ENCODE results near the gene WFDC1. TPM values are rescaled to one million over a fixed set of nuclear protein-coding genes. Genes with fewer than 3 reads are reported as not detected.

The WFDC1 gene
- total and polyA plus RNA-seq, 2 of the 4 experiments (the other 2 are of a cell fraction): 4.7 to 6.8 TPM

GRCh38 chr16:84292011-84292410 is 2.7 kb upstream of the WFDC1 start:
- no peak overlapping the region for H3K9ac ChIP-seq (ENCODE audit: low read depth, low read length)
- no peak overlapping the region; the same call in 1 of the 2 replicates for H3K14ac ChIP-seq (replicated peaks; ENCODE audit: low read depth, low read length)
- in situ Hi-C loops (cut with MboI; ENCODE audit: low sequenced_read_pairs) (loop anchor here (25.0 kb wide), 2 partner anchors 345 to 420 kb away; partner anchors contain the start of gene KLHL36), dilution Hi-C loops (cut with HindIII; ENCODE audit: low sequenced_read_pairs, unreplicated experiment) (no loop called here), intact Hi-C loops (cut with micrococcal nuclease) (loop anchor here (10.0 kb wide), 1 partner anchor 323 kb away; the partner anchor contains the start of gene COTL1)
- peaks cover 8 to 16% of the 10 kb centered on the region in 2 experiments; a peak in 3 of 4 replicates for H3K79me1 ChIP-seq (ENCODE audit: low read depth in 1 of 2, low read length in 2 of 2)
- H3K56ac ChIP-seq (ENCODE audit: extremely low read depth, insufficient read depth, low read length): no peak overlapping the region
- H3K4me3 ChIP-seq (ENCODE audit: insufficient read depth, low read depth, low read length): no peak overlapping the region
- no peaks in the 10 kb centered on the region for H3K27me3 ChIP-seq (ENCODE audit: control insufficient read depth, insufficient read depth, low read length)
- peaks cover 4% of the 10 kb centered on the region for H3K9me3 ChIP-seq (ENCODE audit: control insufficient read depth, insufficient read depth, low read length)
- BruUV-seq (replicated peaks): no TSS peak
- H2BK5ac ChIP-seq (ENCODE audit: low read depth, low read length, poor library complexity, severe bottlenecking): no peak overlapping the region
- no peak overlapping the region for H2AK9ac ChIP-seq (replicated peaks; ENCODE audit: low read depth, low read length, poor library complexity)
- H4K91ac ChIP-seq (ENCODE audit: insufficient read depth, low read depth, low read length): peak overlapping the region; percentile 58
- no peak overlapping the region for H3K4me2 ChIP-seq (ENCODE audit: low read depth, low read length)
- no peak overlapping the region for H4K5ac ChIP-seq (ENCODE audit: low read depth, low read length)
- peak overlapping the region; percentile 41 for H2AFZ ChIP-seq (replicated peaks; ENCODE audit: low read length, poor library complexity)
- peaks cover 31% of the 10 kb centered on the region for H3K4me1 ChIP-seq (ENCODE audit: control insufficient read depth, insufficient read depth, low read length)
- DNase-seq: no peak
- TF ChIP-seq POLR2A (IDR thresholded peaks at IDR 0.05; ENCODE audit: low read depth, low read length) (no peak), CTCF (conservative IDR thresholded peaks at IDR 0.05; ENCODE audit: low read depth, low read length) (no peak), RCOR1 (IDR thresholded peaks at IDR 0.05; ENCODE audit: insufficient replicate concordance, low read length) (no peak), MXI1 (IDR thresholded peaks at IDR 0.05; ENCODE audit: borderline replicate concordance, low read depth, low read length) (no peak), MAFK (IDR thresholded peaks at IDR 0.05; ENCODE audit: low read depth, low read length) (no peak), ELK1 (IDR thresholded peaks at IDR 0.05; ENCODE audit: borderline replicate concordance, low read depth, low read length) (no peak), SMC3 (IDR thresholded peaks at IDR 0.05; ENCODE audit: low read depth, low read length) (no peak), CHD1 (IDR thresholded peaks at IDR 0.05; ENCODE audit: low read depth, low read length) (no peak), FOS (IDR thresholded peaks at IDR 0.05; ENCODE audit: low read depth, low read length) (no peak), USF2 (IDR thresholded peaks at IDR 0.05; ENCODE audit: low read depth, low read length) (no peak)
- POLR2A ChIA-PET (ENCODE audit: unreplicated experiment): no interaction called here
- no peaks in the 10 kb centered on the region for H3K36me3 ChIP-seq (ENCODE audit: control insufficient read depth, insufficient read depth, low read length)
- peak overlapping the region; percentile 50 for H2BK120ac ChIP-seq (ENCODE audit: low read depth, low read length)
- no peak for ATAC-seq (ENCODE audit: low read depth)
- H3K18ac ChIP-seq (ENCODE audit: low read depth, low read length): no peak overlapping the region; the same call in 1 of the 2 replicates
- peak overlapping the region in 1 of 2 experiments; percentile 56; a peak in 1 of 4 replicates for H4K8ac ChIP-seq (ENCODE audit: low read depth in 2 of 2, low read length in 2 of 2)
- 54% methylated on average over 7 of the region's 10 CpGs; no CpG with 5 or more reads in 1 of the 2 experiments for WGBS, 2 experiments (ENCODE audit: extremely low coverage in 2 of 2, insufficient read length in 1 of 2)
- peak overlapping the region; percentile 21; the same call in 1 of the 3 replicates for H2BK15ac ChIP-seq (ENCODE audit: low read depth, low read length)
- CTCF ChIA-PET: no interaction called here
- peak overlapping the region; percentile 43; the same call in 1 of the 2 replicates for H2AK5ac ChIP-seq (ENCODE audit: low read depth, low read length)
- no peaks in the 10 kb centered on the region for H4K20me1 ChIP-seq (ENCODE audit: insufficient read depth, low read length)
- H2BK20ac ChIP-seq (ENCODE audit: low read depth, low read length): peak overlapping the region; percentile 38
- no peak overlapping the region for H3K27ac ChIP-seq (ENCODE audit: insufficient read depth, low read length)
- H3K23ac ChIP-seq (ENCODE audit: low read depth, low read length): no peak overlapping the region
- peak overlapping the region; percentile 62; the same call in 1 of the 2 replicates for H3K4ac ChIP-seq (ENCODE audit: low read depth, low read length)
- H3K9me1 ChIP-seq (ENCODE audit: insufficient read depth, low read length): peaks cover 8% of the 10 kb centered on the region; the same call in 1 of the 2 replicates

Data from IMR-90 (cell line).